Heart right ventricle (tissue), 16 donors: ENCODE data around the gene PIK3C3. TPM values are rescaled to one million over a fixed set of nuclear protein-coding genes. Genes with fewer than 3 reads are reported as not detected.
"Not testable (repeated sequence)": the region's sequence is repeated elsewhere in the genome, so short reads cannot be mapped to it uniquely, and the experiment has no call there.

Experiments used
- ATAC-seq, 8 donors: fragments of 200-7000 bp; cut with Tn5 transposase; one replicate each; pipeline ENCODE4 v1.9.1; 2020; ENCODE audit warnings: mild to moderate bottlenecking in 8 of 8, moderate library complexity in 8 of 8, moderate number of reproducible peaks in 1 of 8
- DNase-seq, 2 donors: peaks; one replicate each; pipeline ENCODE4 v3.0.0-alpha.2; 2020
- H3K27ac ChIP-seq, 10 donors: fragments of 200-600 bp; sonication (generic) in 2 of 10; one replicate each; pipeline versions ENCODE4 v1.5.0 to v1.8.0; 2020 to 2022; ENCODE audit warnings: mild to moderate bottlenecking in 3 of 10
- H3K27me3 ChIP-seq, 7 donors: fragments of 200-600 bp; one replicate each; pipeline ENCODE4 v1.8.0; 2021 to 2022; ENCODE audit warnings: mild to moderate bottlenecking in 2 of 7
- H3K36me3 ChIP-seq, 9 donors: fragments of 200-600 bp; sonication (generic) in 1 of 9; one replicate each; pipeline versions ENCODE4 v1.5.0 to v1.8.0; 2020 to 2022; ENCODE audit warnings: mild to moderate bottlenecking in 2 of 9
- H3K4me1 ChIP-seq, 9 donors: fragments of 200-600 bp; sonication (generic) in 1 of 9; one replicate each; pipeline versions ENCODE4 v1.5.0 to v1.8.0; 2020 to 2022; ENCODE audit warnings: mild to moderate bottlenecking in 4 of 9
- H3K4me3 ChIP-seq, 10 donors: fragments of 200-600 bp; sonication (generic) in 2 of 10; one replicate each; pipeline versions ENCODE4 v1.5.0 to v1.8.0; 2020 to 2022; ENCODE audit warnings: mild to moderate bottlenecking in 7 of 10, moderate library complexity in 2 of 10
- H3K9me3 ChIP-seq, 11 donors: fragments of 200-600 bp in 10 of 11; sonication (generic) in 2 of 11; one replicate each; pipeline versions ENCODE4 v1.5.0 to v1.8.0; 2013 to 2022; ENCODE audit warnings: mild to moderate bottlenecking in 2 of 11, control low read depth in 1 of 11, moderate library complexity in 1 of 11
- WGBS, 2 donors: extraction: QIAGEN DNeasy Blood & Tissue Kit; methylation state at CpG; one replicate each; pipeline ENCODE4 v1.1.7; 2013; ENCODE audit warnings: inconsistent platforms in 1 of 2; 5-methylcytosine and 5-hydroxymethylcytosine counted together
- intact Hi-C, 10 donors: fragments of 100-400 bp; cut with DNase I; formaldehyde crosslinking; loops; one replicate each; pipeline versions ENCODE4 v1.11.1 to v1.14.2; 2022
- polyA plus RNA-seq, 2 donors: library from polyadenylated mRNA; stranded (reverse); fragments of 200-250 nt; gene quantifications; one replicate each; pipeline ENCODE4 v1.2.3, GENCODE V29; 2013
- total RNA-seq, 10 donors: library from RNA; stranded (reverse); fragmentation: NEBNext Ultra II Directional in 3 of 10; extraction: Animal tissue kit (Norgen Biotek cat#: 25700) in 3 of 10; gene quantifications; one replicate each; pipeline versions ENCODE4 v1.2.1 to v1.2.4, GENCODE V29; 2021 to 2023
- TF ChIP-seq, protein P1 (sequence below), 9 donors: fragments of 200-600 bp; sonication (generic) in 2 of 9; IDR thresholded peaks; one replicate each; pipeline versions ENCODE4 v1.5.0 to v1.8.0; 2021 to 2022; ENCODE audit warnings: antibody characterized with exemption in 9 of 9, mild to moderate bottlenecking in 5 of 9, moderate library complexity in 1 of 9
- donor health status: Arrhythmogenic right ventricular cardiomyopathy.
- donor health status: ischemic (EF 13 %, LVEDD 7.1; RV severe dilation, severe dysfunction).
- donor health status: healthy with polysubstance abuse.
- donor health status: DM: no; HTN: yes; CAD: no.
- donor health status: DM: no; HTN: no; CAD: no.
- donor health status: ischemic (EF 25% LVEDD 6.9; RV normal size, moderate dysfunction).
- donor health status: ischemic (EF 25% LVEDD 5.7; RV mildly dilated, moderate dysfunction).
- donor health status: healthy.
- donor health status: DM: yes; HTN: yes; CAD: no.
- donor health status: Ischemic cardiomyopathy.
- donor health status: ischemic (EF 35%, LVEDD 5.7; RV mildly dilated, moderate dysfunction).
- donor health status: nonischemic (EF 11% LVEDD 7.7; RV severe dilation, severe dysfunction).
- donor health status: DM: yes; HTN: yes; CAD: no.
- donor health status: PGD.
- donor health status: ischemic (EF 29% LVEDD 5.4; RV normal size, mild dysfunction).
- donor health status: nonischemic (EF 23%, LVEDD 6.1; RV moderate dilation, normal function).

The PIK3C3 gene
- total and polyA plus RNA-seq, 12 donors: 20.8 to 41.4 (median 30.9) TPM

DNA sequence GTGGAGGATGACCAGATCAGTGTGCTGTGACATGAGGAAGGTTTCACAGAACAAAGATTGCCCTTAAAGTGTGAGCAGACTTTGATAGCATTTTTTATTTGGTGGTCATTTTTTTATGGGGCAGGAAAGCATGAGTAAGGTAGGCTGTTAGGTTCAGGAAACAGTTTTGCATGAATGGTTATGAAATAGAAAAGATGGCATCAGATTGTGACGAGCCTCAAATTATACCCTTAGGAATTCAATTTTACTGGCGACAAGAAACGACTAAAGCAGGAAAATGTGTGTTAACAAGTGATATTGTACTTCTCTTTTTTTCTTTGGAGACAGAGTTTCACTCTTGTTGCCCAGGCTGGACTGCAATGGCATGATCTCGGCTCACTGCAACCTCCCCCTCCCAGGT is 44.7 kb downstream of the PIK3C3 start:
- intact Hi-C loops: loop anchor here in 1 of 10 donors (10.0 kb wide), 1 partner anchor 55 kb away; no protein-coding TSS in a partner anchor
- WGBS, 2 donors: 87 to 97% methylated on average over 4 of the region's 4 CpGs
- DNase-seq (no peak), ATAC-seq (no peak)
- Histone ChIP-seq H3K27me3 (no peaks in the 10 kb centered on the region), H3K4me1 (no peaks in the 10 kb centered on the region), H3K27ac (no peak overlapping the region), H3K9me3 (no peaks in the 10 kb centered on the region), H3K36me3 (peaks cover 0 to 100% (median 53%) of the 10 kb centered on the region in 9 donors), H3K4me3 (no peak overlapping the region)
- TF ChIP-seq, protein P1, sequence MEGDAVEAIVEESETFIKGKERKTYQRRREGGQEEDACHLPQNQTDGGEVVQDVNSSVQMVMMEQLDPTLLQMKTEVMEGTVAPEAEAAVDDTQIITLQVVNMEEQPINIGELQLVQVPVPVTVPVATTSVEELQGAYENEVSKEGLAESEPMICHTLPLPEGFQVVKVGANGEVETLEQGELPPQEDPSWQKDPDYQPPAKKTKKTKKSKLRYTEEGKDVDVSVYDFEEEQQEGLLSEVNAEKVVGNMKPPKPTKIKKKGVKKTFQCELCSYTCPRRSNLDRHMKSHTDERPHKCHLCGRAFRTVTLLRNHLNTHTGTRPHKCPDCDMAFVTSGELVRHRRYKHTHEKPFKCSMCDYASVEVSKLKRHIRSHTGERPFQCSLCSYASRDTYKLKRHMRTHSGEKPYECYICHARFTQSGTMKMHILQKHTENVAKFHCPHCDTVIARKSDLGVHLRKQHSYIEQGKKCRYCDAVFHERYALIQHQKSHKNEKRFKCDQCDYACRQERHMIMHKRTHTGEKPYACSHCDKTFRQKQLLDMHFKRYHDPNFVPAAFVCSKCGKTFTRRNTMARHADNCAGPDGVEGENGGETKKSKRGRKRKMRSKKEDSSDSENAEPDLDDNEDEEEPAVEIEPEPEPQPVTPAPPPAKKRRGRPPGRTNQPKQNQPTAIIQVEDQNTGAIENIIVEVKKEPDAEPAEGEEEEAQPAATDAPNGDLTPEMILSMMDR (IDR thresholded peaks at IDR 0.05): no peak

DNA sequence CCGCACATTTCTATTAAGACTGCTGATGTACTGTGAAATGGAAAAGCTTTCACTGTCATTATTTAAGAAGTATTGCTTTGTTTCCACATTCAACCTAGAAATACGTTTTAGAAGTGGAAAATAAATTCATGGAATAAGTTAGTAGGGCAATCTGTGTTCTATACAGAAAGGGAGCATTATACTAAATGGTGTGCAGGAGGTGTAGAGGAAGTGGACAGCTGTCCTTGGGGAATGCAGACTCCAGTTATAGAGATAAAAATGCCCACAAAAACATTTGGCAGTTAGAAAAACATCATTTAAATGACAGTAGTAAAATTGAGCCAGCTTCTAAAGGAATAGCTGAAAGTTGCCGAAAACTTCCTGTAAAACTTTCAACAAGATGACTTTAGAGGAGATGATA is 46.8 kb downstream of the PIK3C3 start:
- Histone ChIP-seq H3K4me3 (no peak overlapping the region), H3K9me3 (no peaks in the 10 kb centered on the region), H3K36me3 (peaks cover 0 to 100% (median 49%) of the 10 kb centered on the region in 9 donors), H3K27me3 (no peaks in the 10 kb centered on the region), H3K27ac (no peak overlapping the region), H3K4me1 (no peaks in the 10 kb centered on the region)
- 78 to 81% methylated on average over 3 of the region's 3 CpGs for WGBS, 2 donors
- DNase-seq (no peak), ATAC-seq (no peak)
- intact Hi-C loops: no loop called here
- TF ChIP-seq, protein P1 (IDR thresholded peaks at IDR 0.05): no peak

- DNase-seq (no peak), ATAC-seq (no peak)
- Histone ChIP-seq H3K4me3 (no peak overlapping the region), H3K36me3 (peaks cover 0 to 99% (median 28%) of the 10 kb centered on the region in 9 donors), H3K4me1 (no peaks in the 10 kb centered on the region), H3K9me3 (no peaks in the 10 kb centered on the region), H3K27ac (no peak overlapping the region), H3K27me3 (no peaks in the 10 kb centered on the region)
- intact Hi-C loops: no loop called here
- WGBS, 2 donors: 93 to 95% methylated on average over 2 of the region's 2 CpGs
- TF ChIP-seq, protein P1 (IDR thresholded peaks at IDR 0.05): no peak
Observed at GRCh38 chr18:42004653-42005052, 49.6 kb downstream of the PIK3C3 start.

GRCh38 chr18:42005782-42006181 is 50.7 kb downstream of the PIK3C3 start:
- peaks cover 0 to 99% (median 17%) of the 10 kb centered on the region in 9 donors for H3K36me3 ChIP-seq
- DNase-seq: no peak
- H3K27ac ChIP-seq: no peak overlapping the region
- intact Hi-C loops: no loop called here
- no peaks in the 10 kb centered on the region for H3K9me3 ChIP-seq
- no peak for ATAC-seq
- H3K4me1 ChIP-seq: no peaks in the 10 kb centered on the region
- TF ChIP-seq, protein P1 (IDR thresholded peaks at IDR 0.05): no peak
- H3K27me3 ChIP-seq: no peaks in the 10 kb centered on the region
- no peak overlapping the region for H3K4me3 ChIP-seq

- peaks cover 0 to 98% (median 6%) of the 10 kb centered on the region in 9 donors for H3K36me3 ChIP-seq
- H3K27ac ChIP-seq, H3K4me3 ChIP-seq, intact Hi-C loops, DNase-seq, ATAC-seq, H3K4me1 ChIP-seq, H3K27me3 ChIP-seq, H3K9me3 ChIP-seq: not testable (repeated sequence)
Observed at GRCh38 chr18:42009457-42009856, 54.4 kb downstream of the PIK3C3 start.
